ENCODE results near the gene ALDH3B1. TPM values are rescaled to one million over a fixed set of nuclear protein-coding genes. Genes with fewer than 3 reads are reported as not detected.

Gene ALDH3B1
- total RNA-seq, 1 experiment from 2014 or later, result 104 TPM

DNA sequence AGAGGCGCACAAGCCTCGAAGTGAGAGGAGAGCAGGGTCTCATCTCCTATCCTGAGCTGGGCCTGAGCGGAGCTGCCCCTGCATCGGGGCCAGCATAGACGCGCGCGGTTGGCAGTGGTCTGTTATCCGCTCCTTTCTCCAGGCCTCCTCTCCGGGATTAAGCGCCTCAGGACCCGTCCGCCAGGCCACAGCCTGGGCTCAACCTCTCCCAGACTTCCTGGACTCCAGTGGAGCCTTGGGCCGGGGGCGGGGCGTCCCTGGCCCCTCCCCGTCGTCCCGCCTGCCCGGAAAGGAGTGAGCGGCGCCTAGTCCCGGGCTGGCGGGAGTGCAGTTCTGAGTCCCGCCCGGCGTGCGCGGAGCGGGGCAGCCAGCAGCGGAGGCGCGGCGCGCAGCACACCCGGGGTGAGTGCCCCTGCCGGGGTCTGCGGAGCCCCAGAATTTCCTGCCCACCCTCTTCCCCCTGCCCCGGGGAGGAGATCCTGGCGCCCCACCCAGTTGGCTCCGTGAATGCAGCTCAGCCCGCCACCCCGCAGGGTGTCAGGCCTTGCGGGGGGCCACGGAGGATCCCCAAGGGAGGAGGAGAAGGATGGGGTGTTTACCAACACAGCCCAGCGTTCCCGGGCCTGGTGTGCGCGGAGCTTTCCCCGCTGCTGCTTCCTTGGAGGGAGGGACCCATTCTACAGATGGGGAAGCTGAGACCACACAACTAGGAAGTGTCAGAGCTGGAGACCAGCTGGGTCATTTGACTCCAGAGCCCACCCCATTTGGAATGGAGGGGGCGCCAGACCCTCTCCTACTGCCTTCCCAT lies 28.8 kb downstream of the ALDH3B1 start, which contains the start of gene TCIRG1:
TSS of gene TCIRG1 (plus strand) at position 308 of the 808 bp plus-strand sequence. CDS start 2,247 bp downstream, outside the sequence.
- H3K4me3 ChIP-seq, result peak within 1 kb of the TSS; percentile 65
- peaks cover 35% of the 10 kb centered on the region for H3K4me1 ChIP-seq (replicated peaks; ENCODE audit: insufficient read depth)
- peak; percentile 73 to 80 for DNase-seq
- peaks cover 30% of the 10 kb centered on the region for H3K79me2 ChIP-seq (ENCODE audit: low read depth)
- H3K9me3 ChIP-seq (ENCODE audit: insufficient read depth, low read depth), result no peaks in the 10 kb centered on the region
- peak within 1 kb of the TSS; percentile 81 for H2AFZ ChIP-seq
- BruUV-seq (replicated peaks), result TSS peak; percentile 33
- H3F3A ChIP-seq (ENCODE audit: insufficient read depth, low read depth), result peaks cover 69% of the 10 kb centered on the region
- peaks cover 5% of the 10 kb centered on the region; the same call in 1 of the 2 replicates for H3K36me3 ChIP-seq (ENCODE audit: low read depth)
- H4K20me1 ChIP-seq (ENCODE audit: insufficient read depth), result no peaks in the 10 kb centered on the region
- CTCF ChIA-PET, result interaction anchor here (0.6 kb wide), 1 partner anchor 620 kb away, joined by 5 read pairs; no protein-coding TSS in a partner anchor
- peak within 1 kb of the TSS; percentile 65 for H3K27ac ChIP-seq
- intact Hi-C loops (cut with micrococcal nuclease; ENCODE audit: unreplicated experiment), result loop anchor here (1.0 kb wide), 1 partner anchor 9 kb away; the partner anchor contains the start of gene NDUFS8
- no peaks in the 10 kb centered on the region for H3K9me2 ChIP-seq (ENCODE audit: insufficient read depth)
- TF ChIP-seq EZH2 (IDR thresholded peaks at IDR 0.05; ENCODE audit: low read depth), result no peak
- TF ChIP-seq, protein P1, sequence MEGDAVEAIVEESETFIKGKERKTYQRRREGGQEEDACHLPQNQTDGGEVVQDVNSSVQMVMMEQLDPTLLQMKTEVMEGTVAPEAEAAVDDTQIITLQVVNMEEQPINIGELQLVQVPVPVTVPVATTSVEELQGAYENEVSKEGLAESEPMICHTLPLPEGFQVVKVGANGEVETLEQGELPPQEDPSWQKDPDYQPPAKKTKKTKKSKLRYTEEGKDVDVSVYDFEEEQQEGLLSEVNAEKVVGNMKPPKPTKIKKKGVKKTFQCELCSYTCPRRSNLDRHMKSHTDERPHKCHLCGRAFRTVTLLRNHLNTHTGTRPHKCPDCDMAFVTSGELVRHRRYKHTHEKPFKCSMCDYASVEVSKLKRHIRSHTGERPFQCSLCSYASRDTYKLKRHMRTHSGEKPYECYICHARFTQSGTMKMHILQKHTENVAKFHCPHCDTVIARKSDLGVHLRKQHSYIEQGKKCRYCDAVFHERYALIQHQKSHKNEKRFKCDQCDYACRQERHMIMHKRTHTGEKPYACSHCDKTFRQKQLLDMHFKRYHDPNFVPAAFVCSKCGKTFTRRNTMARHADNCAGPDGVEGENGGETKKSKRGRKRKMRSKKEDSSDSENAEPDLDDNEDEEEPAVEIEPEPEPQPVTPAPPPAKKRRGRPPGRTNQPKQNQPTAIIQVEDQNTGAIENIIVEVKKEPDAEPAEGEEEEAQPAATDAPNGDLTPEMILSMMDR (conservative IDR thresholded peaks at IDR 0.05), result no peak
- POLR2A ChIA-PET (ENCODE audit: unreplicated experiment), result interaction anchor here (0.8 to 1.1 kb wide), 2 partner anchors 26 to 29 kb away, joined by 4 to 8 read pairs; partner anchors contain the start of gene ALDH3B1
- H3K27me3 ChIP-seq (ENCODE audit: insufficient read depth, low read depth), result no peaks in the 10 kb centered on the region
- peak within 1 kb of the TSS; percentile 91 for H3K4me2 ChIP-seq

DNA sequence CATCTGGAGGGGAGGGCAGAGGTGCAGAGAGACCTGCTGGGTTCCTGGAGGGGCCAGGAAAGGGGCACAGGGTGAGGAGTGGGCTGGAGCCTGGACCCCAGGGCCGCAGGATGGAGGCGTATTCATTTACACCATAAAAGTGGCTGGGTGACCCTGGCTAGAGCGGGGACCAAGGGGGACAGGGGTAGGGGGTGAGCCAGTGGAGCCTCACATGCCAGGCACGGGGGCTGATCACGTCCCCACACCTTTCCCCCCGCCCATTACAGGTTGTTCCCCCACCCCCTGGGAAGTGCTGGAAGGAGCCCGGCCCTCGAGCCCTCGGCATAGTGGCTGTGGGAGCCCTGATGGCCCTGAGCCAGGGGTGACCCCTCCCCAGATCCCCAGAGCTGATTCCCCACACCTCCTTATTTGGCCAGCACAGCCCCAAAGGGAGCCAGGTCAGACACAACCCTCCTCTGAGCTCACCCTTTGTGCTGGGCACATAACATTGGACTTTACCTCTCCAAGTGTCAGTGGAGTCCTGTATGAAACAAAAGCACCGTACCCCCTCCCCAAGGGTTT lies 29.5 kb downstream of the ALDH3B1 start:
- Histone ChIP-seq H4K20me1 (ENCODE audit: insufficient read depth) (no peaks in the 10 kb centered on the region), H3K27ac (peak overlapping the region; percentile 65), H3F3A (ENCODE audit: insufficient read depth, low read depth) (peaks cover 64% of the 10 kb centered on the region), H3K9me3 (ENCODE audit: insufficient read depth, low read depth) (no peaks in the 10 kb centered on the region), H3K4me2 (peak overlapping the region; percentile 91), H3K79me2 (ENCODE audit: low read depth) (peaks cover 30% of the 10 kb centered on the region), H3K9me2 (ENCODE audit: insufficient read depth) (no peaks in the 10 kb centered on the region), H2AFZ (no peak overlapping the region; the same call in 1 of the 2 replicates), H3K27me3 (ENCODE audit: insufficient read depth, low read depth) (no peaks in the 10 kb centered on the region), H3K36me3 (ENCODE audit: low read depth) (no peaks in the 10 kb centered on the region), H3K4me1 (replicated peaks; ENCODE audit: insufficient read depth) (peaks cover 36% of the 10 kb centered on the region), H3K4me3 (peak overlapping the region; percentile 65)
- intact Hi-C loops (cut with micrococcal nuclease; ENCODE audit: unreplicated experiment), result loop anchor here (1.0 to 5.0 kb wide), 3 partner anchors 29 to 108 kb away; partner anchors contain the start of genes ALDH3B1 and CHKA
- no TSS peak for BruUV-seq (replicated peaks)
- TF ChIP-seq, protein P1 (conservative IDR thresholded peaks at IDR 0.05), result no peak
- TF ChIP-seq EZH2 (IDR thresholded peaks at IDR 0.05; ENCODE audit: low read depth), result no peak
- ChIA-PET POLR2A (ENCODE audit: unreplicated experiment) (interaction anchor here (0.8 to 1.1 kb wide), 3 partner anchors 25 to 30 kb away, joined by 3 to 8 read pairs (median 4); partner anchors contain the start of gene ALDH3B1), CTCF (interaction anchor here (0.7 kb wide), 1 partner anchor 25 kb away, joined by 22 read pairs; no protein-coding TSS in a partner anchor)
- no peak for DNase-seq
